GM12872 (cell line): ENCODE results near the gene PKD1L1.
A peak's percentile ranks its signal among the peaks of the same experiment; 100 is the strongest.

Experiments used
- TF ChIP-seq, protein P1 (sequence below): IDR thresholded peaks from 3 replicates; pipeline ENCODE4 v1.5.1; 2011; ENCODE audit warnings: low read depth, mild to moderate bottlenecking, low read length, moderate library complexity; ENCODE audit not compliant: insufficient read depth

The PKD1L1 gene

GRCh38 chr7:47813620-47814260 is 134.5 kb downstream of the PKD1L1 start:
- TF ChIP-seq, protein P1, sequence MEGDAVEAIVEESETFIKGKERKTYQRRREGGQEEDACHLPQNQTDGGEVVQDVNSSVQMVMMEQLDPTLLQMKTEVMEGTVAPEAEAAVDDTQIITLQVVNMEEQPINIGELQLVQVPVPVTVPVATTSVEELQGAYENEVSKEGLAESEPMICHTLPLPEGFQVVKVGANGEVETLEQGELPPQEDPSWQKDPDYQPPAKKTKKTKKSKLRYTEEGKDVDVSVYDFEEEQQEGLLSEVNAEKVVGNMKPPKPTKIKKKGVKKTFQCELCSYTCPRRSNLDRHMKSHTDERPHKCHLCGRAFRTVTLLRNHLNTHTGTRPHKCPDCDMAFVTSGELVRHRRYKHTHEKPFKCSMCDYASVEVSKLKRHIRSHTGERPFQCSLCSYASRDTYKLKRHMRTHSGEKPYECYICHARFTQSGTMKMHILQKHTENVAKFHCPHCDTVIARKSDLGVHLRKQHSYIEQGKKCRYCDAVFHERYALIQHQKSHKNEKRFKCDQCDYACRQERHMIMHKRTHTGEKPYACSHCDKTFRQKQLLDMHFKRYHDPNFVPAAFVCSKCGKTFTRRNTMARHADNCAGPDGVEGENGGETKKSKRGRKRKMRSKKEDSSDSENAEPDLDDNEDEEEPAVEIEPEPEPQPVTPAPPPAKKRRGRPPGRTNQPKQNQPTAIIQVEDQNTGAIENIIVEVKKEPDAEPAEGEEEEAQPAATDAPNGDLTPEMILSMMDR, result no peak

DNA sequence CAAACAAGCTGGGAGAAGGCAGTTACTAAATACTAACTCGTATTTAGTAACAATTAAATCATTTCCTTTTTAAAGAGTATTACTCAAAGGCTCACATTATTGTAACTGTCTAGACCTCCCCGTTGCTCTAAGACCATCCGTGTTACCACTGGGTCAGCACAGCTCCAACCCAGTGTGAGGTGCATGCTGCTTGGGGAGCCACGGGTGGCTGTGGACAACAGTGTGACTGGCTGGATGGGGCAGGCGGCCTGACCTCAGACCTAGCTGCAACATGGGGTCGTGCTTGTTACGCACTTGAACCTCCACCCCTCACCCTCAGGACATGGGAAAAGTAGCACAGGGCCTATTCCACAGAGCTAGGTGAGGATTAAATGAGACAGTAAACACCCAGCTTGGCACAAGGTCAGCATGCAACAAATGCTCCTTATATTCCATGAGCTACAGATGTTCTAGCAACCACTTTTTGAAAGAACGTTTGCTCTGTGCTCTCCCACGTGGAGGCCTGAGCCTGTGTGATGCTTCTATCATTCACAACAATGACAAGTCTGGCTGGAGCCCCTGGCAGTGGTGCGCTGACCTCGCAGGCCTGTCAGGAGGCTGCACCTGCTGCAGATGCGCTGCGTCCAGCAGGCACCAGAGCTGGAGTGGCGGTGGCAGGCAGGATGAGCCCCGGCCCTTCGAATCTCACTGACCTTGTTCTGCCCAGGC is 135.7 kb downstream of the PKD1L1 start:
- TF ChIP-seq, protein P1, result no peak

GRCh38 chr7:47811632-47812380 is 136.5 kb downstream of the PKD1L1 start:
- TF ChIP-seq, protein P1, result no peak

DNA sequence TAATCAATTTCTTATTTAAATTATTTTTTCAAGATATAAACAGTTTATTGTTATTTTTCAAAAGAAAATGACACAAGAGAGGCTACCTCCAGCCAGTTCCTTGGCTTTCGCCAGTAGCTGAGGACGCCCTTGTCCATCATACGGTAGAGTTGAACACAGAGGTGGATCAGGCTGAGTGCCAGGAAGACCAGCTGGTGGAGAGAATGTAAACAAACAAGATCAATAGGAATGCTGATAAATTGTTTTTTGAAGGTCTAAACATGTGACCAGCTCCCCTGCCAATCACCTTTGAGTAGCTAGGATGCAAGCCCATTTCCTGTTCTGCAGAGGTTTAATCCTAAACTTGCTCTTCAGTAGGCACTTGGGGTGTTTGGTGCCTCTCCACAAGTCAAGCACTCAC is 138.9 kb downstream of the PKD1L1 start:
- TF ChIP-seq, protein P1, result no peak

DNA sequence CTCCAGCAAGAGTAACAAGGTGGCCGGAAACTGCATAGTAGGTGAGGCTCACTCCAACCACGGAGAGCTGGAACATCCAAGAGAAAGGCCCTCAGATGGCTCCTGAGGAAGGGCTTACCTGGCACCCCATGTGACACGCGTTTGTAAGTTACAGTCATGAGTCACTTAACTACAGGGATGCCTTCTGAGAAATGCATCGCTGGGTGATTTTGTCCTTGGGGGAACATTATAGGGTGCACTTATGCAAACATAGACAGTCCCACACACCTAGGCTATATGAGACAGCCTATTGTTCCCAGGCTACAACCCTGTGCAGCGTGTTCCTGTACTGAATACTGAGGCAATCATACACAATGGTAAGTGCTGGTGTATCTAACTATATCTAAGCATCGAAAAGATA is 139.9 kb downstream of the PKD1L1 start:
- TF ChIP-seq, protein P1, result no peak

DNA sequence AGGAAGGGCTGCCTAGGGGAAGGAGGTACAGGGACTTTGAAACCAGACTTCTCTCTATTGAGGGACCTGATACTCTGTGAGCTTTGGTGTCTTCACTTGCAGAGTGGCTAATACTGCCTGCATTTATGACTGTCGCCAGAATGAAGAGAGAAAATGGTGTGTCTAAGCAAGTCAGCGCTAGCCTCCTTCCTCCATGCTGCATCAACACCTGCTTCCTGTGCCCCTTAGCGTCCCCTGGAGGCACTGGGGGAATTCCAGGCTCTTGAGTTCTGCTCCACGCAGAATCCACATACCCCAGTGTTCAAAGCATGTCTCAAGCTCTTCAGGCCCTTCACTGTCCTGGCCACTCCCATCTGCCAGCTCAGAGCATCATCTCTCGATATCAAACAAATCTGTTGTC is 140.5 kb downstream of the PKD1L1 start:
- TF ChIP-seq, protein P1, result peak; percentile 63

GRCh38 chr7:47807126-47807525 is 141.1 kb downstream of the PKD1L1 start:
- TF ChIP-seq, protein P1, result no peak
